Activated T-cell treated with anti-CD3 and anti-CD28 coated beads, Interleukin-2, amount 50 U/mL, for 72 hours (primary cell): ENCODE measurements around the gene MTCH1. TPM values are rescaled to one million over a fixed set of nuclear protein-coding genes. Genes with fewer than 3 reads are reported as not detected.
A peak's percentile ranks its signal among the peaks of the same experiment; 100 is the strongest.

Experiments used
- ATAC-seq, 2 donors: fragments of 150-1000 bp; cut with Tn5 transposase; replicated peaks in 1 of 2; 2 replicates each; pipeline ENCODE4 v1.10.0; 2021; ENCODE audit warnings: moderate library complexity in 2 of 2, mild to moderate bottlenecking in 1 of 2
- DNase-seq, 2 donors: peaks; one replicate each; pipeline ENCODE4 v3.0.0; 2021 to 2022; ENCODE audit warnings: mixed read lengths in 1 of 2
- H3K27ac Mint-ChIP-seq: one replicate; pipeline ENCODE4 v1.8.0; 2022; ENCODE audit warnings: mild to moderate bottlenecking, moderate library complexity, mixed read lengths
- H3K27me3 Mint-ChIP-seq: one replicate; pipeline ENCODE4 v1.8.0; 2022; ENCODE audit warnings: low read depth, mixed read lengths
- H3K36me3 Mint-ChIP-seq, 2 donors: one replicate each; pipeline ENCODE4 v1.8.0; 2022; ENCODE audit warnings: mixed read lengths in 2 of 2, mild to moderate bottlenecking in 1 of 2; ENCODE audit not compliant: insufficient read depth in 2 of 2
- H3K4me1 Mint-ChIP-seq: one replicate; pipeline ENCODE4 v1.8.0; 2022; ENCODE audit warnings: low read depth, mixed read lengths
- H3K4me3 Mint-ChIP-seq, 2 donors: one replicate each; pipeline ENCODE4 v1.8.0; 2022; ENCODE audit warnings: mild to moderate bottlenecking in 2 of 2, mixed read lengths in 2 of 2, moderate library complexity in 2 of 2
- H3K9me3 Mint-ChIP-seq, 2 donors: one replicate each; pipeline ENCODE4 v1.8.0; 2022; ENCODE audit warnings: mixed read lengths in 2 of 2
- total RNA-seq, 2 donors: library from RNA; stranded (reverse); gene quantifications; one replicate each; pipeline ENCODE4 v1.2.3, GENCODE V29; 2022

MTCH1 gene
- total RNA-seq, 2 donors from 2014 or later: 116 to 149 TPM

DNA sequence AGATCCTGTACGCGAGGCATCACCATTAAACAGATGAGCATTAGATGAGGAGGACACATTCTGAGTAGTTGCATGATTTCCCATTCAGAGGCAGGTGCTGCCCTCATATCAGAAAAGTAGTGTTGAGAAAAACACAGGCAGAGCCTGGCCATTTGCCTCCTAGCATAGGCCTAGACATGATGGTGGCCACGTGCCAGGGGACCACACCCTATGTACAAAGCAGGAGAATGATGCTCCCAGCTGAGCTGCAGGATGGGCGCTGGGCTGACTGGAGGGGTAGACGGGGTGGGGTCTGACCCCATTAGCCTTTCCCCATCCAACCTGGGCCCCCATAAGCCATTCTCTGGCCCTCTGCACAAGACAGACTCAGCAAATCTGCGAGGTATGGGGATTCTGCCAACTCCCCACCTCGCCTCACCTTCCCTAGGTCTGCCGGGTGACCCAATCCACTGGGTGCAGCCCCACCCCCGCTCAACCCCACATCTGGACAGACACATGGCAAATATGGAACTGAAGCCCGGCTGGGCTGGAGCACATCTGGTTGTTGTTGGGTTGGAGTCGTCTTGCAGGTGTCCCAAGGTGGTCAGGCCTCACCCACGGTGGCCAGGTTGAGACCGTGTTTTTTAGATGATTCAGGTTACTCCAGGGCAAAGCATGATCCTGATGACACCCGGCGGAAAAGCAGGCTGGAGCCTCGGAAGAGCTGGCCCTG lies 17.6 kb downstream of the MTCH1 start:
- peaks cover 19% of the 10 kb centered on the region for H3K4me1 Mint-ChIP-seq
- H3K27me3 Mint-ChIP-seq: no peaks in the 10 kb centered on the region
- H3K36me3 Mint-ChIP-seq: peaks cover 8 to 17% of the 10 kb centered on the region in 2 donors
- no peak overlapping the region for H3K27ac Mint-ChIP-seq
- DNase-seq (no peak), ATAC-seq (no peak)
- no peak overlapping the region for H3K4me3 Mint-ChIP-seq
- H3K9me3 Mint-ChIP-seq: no peaks in the 10 kb centered on the region

DNA sequence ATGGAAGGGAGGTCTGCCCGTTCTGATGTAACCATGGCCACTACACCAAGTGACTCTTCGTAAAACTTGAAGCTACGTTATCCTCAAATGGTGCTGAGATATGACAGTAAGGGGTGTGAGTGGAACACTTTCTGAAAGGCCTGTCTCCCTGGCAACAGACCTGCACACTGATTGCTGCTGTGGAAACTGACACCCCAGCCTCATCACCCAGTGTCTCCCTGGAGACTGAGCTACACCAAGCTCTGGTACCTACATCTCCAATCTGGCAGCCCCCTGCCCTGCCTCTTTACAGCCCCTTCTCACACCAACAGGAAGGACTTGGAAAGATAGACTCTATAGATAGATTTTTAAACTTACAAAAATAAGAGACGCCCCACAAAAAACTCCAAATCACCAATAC lies 18.2 kb downstream of the MTCH1 start:
- DNase-seq (no peak), ATAC-seq (peak in 1 of 2 donors; percentile 22)
- no peaks in the 10 kb centered on the region for H3K9me3 Mint-ChIP-seq
- H3K27me3 Mint-ChIP-seq: no peaks in the 10 kb centered on the region
- H3K4me3 Mint-ChIP-seq: no peak overlapping the region
- H3K4me1 Mint-ChIP-seq: peaks cover 25% of the 10 kb centered on the region
- H3K27ac Mint-ChIP-seq: no peak overlapping the region
- H3K36me3 Mint-ChIP-seq: peaks cover 8 to 14% of the 10 kb centered on the region in 2 donors

DNA sequence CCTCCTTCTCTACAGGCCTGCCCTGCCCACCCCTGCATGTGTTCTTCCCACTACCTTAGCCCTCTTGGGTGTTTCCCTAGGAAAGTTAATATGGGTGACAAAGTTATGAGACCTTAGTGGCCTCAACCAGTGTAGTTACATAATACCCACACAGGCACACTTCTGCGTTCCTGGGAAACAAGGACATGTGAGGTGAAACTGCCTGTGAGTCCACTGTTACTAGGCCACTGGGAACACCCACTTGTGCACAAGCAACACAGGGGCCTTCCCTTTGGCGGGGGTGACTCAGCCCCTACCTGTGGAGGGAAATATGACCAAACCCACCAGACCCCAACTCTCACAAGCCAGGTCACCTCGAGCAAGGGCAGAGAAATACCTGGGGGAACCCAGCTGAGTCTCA lies 18.7 kb downstream of the MTCH1 start:
- H3K36me3 Mint-ChIP-seq: peaks cover 8 to 11% of the 10 kb centered on the region in 2 donors
- peaks cover 30% of the 10 kb centered on the region for H3K4me1 Mint-ChIP-seq
- DNase-seq (peak in 1 of 2 donors; percentile 30), ATAC-seq (peak; percentile 9 to 28)
- H3K27me3 Mint-ChIP-seq: no peaks in the 10 kb centered on the region
- no peaks in the 10 kb centered on the region for H3K9me3 Mint-ChIP-seq
- no peak overlapping the region for H3K4me3 Mint-ChIP-seq
- H3K27ac Mint-ChIP-seq: peak overlapping the region; percentile 3

DNA sequence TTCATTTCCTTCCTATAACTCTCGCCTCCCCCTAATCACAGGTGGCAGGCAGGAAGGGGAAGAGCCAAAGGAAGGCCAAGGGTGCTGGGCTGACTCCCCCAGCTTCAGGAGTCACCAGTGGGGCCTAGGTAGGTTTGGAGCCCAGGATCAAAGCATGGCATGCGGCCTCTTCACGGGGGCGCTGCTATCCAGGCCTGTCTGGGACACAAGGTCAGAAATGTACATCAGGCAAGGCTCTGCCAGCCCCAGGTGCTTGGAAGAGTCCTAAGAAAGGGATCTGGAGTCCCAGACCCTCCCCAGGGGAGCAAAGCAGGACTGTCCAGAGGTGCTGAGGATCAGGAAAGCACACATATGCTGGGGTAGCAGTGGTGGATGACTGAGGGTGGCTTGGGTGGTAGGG lies 21.1 kb downstream of the MTCH1 start:
- Mint-ChIP-seq H3K9me3 (no peaks in the 10 kb centered on the region), H3K4me1 (peaks cover 51% of the 10 kb centered on the region), H3K36me3 (peaks cover 4 to 10% of the 10 kb centered on the region in 2 donors), H3K27me3 (no peaks in the 10 kb centered on the region), H3K27ac (peak overlapping the region; percentile 50), H3K4me3 (no peak overlapping the region)
- no peak for ATAC-seq
- DNase-seq: no peak

DNA sequence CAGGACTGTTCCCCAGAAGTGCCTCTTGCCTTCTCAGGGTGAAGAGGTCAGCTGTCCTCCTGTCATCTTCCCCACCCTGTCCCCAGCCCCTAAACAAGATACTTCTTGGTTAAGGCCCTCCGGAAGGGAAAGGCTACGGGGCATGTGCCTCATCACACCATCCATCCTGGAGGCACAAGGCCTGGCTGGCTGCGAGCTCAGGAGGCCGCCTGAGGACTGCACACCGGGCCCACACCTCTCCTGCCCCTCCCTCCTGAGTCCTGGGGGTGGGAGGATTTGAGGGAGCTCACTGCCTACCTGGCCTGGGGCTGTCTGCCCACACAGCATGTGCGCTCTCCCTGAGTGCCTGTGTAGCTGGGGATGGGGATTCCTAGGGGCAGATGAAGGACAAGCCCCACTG lies 21.6 kb downstream of the MTCH1 start:
- Mint-ChIP-seq H3K4me3 (no peak overlapping the region), H3K27ac (peak overlapping the region; percentile 3), H3K4me1 (peaks cover 51% of the 10 kb centered on the region), H3K36me3 (peaks cover 2 to 7% of the 10 kb centered on the region in 2 donors), H3K9me3 (no peaks in the 10 kb centered on the region), H3K27me3 (no peaks in the 10 kb centered on the region)
- DNase-seq (no peak), ATAC-seq (no peak)

DNA sequence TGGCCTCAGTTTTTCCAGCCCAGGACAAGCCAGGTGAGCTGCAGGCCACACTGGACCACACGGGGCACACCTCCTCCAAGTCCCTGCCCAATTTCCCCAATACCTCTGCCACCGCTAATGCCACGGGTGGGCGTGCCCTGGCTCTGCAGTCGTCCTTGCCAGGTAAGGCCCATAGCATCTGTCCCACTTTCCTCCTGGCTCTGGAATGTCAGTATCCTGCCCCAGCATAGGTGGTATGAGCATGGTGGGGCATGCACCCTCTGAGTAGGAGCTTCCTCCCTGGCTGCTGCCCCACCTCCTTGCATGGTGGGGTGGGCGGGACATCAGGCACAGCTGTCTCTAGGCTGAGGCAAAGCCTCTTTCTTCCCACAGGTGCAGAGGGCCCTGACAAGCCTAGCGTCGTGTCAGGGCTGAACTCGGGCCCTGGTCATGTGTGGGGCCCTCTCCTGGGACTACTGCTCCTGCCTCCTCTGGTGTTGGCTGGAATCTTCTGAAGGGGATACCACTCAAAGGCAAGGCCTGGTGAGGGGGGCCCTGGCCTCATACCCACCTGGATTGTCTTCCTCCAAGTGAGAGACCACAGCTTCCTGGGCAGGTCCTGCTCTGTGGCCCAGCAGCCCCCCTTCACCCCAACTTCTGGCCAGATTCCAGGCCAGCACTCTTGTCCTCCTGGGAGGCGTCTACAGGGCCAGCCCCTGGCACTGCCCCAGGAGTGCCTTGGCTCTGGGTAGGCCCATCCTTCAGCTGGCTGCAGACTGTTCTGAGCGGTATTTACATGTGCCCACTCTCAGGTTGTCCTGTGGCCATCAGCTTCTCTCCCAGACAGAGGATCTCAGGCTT lies 22.3 kb downstream of the MTCH1 start:
- Mint-ChIP-seq H3K9me3 (no peaks in the 10 kb centered on the region), H3K4me3 (peak overlapping the region; percentile 64 to 76), H3K4me1 (peaks cover 51% of the 10 kb centered on the region), H3K27ac (peak overlapping the region; percentile 19), H3K27me3 (no peaks in the 10 kb centered on the region), H3K36me3 (peaks cover 2 to 5% of the 10 kb centered on the region in 2 donors)
- DNase-seq: no peak
- ATAC-seq: peak; percentile 36 to 44

DNA sequence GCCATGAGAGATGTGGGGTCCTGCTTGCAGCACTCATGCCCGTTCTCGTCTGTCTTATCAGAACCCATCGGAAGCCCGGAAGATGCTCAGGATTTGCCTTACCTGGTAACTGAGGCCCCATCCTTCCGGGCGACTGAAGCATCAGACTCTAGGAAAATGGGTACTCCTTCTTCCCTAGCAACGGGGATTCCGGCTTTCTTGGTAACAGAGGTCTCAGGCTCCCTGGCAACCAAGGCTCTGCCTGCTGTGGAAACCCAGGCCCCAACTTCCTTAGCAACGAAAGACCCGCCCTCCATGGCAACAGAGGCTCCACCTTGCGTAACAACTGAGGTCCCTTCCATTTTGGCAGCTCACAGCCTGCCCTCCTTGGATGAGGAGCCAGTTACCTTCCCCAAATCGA lies 23.1 kb downstream of the MTCH1 start:
- H3K4me3 Mint-ChIP-seq: peak overlapping the region; percentile 64 to 76

DNA sequence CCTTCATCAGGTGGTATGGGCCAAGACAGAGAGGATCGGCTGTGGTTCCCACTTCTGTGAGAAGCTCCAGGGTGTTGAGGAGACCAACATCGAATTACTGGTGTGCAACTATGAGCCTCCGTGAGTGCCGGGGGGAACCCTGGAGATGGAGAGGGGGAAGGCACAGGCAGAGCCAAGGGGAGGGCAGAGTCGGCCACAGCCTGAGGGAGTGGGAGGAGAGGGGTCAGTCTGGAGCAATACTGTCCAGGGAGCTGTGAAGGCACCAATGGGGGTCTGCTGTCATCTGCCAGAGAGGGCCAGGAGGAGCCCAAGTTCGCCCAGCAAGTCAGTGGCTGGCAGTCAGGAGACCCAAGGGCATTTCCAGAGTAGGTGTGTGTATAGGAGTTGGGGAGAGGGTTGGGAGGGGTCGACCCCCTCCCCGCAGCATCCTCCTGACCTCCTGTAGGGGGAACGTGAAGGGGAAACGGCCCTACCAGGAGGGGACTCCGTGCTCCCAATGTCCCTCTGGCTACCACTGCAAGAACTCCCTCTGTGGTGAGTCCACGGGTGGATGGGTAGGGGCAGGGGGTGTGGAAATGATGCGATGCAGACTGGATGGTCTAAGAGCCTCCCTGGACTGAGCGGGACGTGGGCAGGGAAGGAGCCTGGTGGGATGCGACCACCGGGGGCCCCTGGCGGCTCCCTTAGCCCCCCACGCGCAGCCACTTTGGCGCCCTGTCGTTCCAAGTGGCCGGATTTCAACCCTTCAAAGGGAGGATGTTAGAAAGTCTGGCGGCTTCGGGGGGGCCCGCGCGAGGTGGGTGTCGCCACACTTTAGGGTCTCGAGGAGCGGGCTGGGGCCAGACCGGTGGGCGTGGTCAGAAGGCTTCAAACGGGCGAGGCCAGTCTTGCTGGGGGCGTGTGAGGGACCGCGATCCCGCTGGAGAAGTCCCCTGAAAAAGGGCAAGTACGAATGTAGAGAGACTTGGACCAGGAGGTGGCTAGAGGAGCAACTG lies 24.3 kb downstream of the MTCH1 start:
- no peaks in the 10 kb centered on the region for H3K36me3 Mint-ChIP-seq

More for the DNA sequence above, 23.1 kb downstream of the MTCH1 start:
- peaks cover 51% of the 10 kb centered on the region for H3K4me1 Mint-ChIP-seq
- H3K27me3 Mint-ChIP-seq: no peaks in the 10 kb centered on the region
- no peaks in the 10 kb centered on the region for H3K9me3 Mint-ChIP-seq
- DNase-seq (peak; percentile 77 to 82), ATAC-seq (peak; percentile 59 to 70)
- H3K36me3 Mint-ChIP-seq: peaks cover 0 to under 1% of the 10 kb centered on the region in 2 donors
- H3K27ac Mint-ChIP-seq: peak overlapping the region; percentile 84

DNA sequence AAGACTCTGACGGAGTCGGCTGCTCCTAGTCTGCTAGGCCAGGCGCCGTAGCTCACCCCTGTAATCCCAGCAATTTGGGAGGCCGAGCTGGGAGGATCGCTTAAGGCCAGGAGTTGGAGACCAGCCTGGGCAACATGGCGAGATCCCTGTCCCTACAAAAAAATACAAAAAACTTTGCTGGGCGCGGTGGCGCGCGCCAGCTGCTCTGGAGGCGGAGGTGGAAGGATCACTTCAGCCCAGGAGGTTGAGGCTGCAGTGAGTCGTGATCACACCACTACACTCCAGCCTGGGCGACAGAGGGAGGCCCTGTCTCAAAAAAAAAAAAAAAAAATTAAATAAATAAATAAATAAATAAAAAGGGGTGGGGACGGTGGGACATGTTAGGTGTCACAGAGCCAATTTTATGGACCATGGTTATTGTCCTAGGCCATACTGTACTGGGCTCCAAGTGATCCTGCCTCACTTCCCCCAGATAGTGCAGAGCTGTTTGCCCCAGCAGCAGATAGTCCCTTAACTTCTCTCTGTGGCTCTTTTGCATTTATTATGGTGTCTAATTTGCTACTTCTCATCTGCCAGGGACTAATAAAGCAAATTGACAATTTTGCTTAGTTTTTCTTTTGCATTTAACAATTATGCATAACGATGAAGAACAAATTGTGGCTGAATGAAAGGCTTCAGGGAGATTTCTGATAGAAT lies 26.3 kb downstream of the MTCH1 start:
- no peaks in the 10 kb centered on the region for H3K9me3 Mint-ChIP-seq
- ATAC-seq (no peak), DNase-seq (no peak)
- peaks cover 69% of the 10 kb centered on the region for H3K4me1 Mint-ChIP-seq
- H3K36me3 Mint-ChIP-seq: no peaks in the 10 kb centered on the region
- H3K4me3 Mint-ChIP-seq: no peak overlapping the region
- no peak overlapping the region for H3K27ac Mint-ChIP-seq
- H3K27me3 Mint-ChIP-seq: no peaks in the 10 kb centered on the region

More for the DNA sequence above, 24.3 kb downstream of the MTCH1 start:
- Mint-ChIP-seq H3K9me3 (no peaks in the 10 kb centered on the region), H3K27me3 (no peaks in the 10 kb centered on the region), H3K4me1 (peaks cover 58% of the 10 kb centered on the region), H3K4me3 (peak overlapping the region in 1 of 2 donors; percentile 76), H3K27ac (no peak overlapping the region)
- DNase-seq (no peak), ATAC-seq (no peak)

DNA sequence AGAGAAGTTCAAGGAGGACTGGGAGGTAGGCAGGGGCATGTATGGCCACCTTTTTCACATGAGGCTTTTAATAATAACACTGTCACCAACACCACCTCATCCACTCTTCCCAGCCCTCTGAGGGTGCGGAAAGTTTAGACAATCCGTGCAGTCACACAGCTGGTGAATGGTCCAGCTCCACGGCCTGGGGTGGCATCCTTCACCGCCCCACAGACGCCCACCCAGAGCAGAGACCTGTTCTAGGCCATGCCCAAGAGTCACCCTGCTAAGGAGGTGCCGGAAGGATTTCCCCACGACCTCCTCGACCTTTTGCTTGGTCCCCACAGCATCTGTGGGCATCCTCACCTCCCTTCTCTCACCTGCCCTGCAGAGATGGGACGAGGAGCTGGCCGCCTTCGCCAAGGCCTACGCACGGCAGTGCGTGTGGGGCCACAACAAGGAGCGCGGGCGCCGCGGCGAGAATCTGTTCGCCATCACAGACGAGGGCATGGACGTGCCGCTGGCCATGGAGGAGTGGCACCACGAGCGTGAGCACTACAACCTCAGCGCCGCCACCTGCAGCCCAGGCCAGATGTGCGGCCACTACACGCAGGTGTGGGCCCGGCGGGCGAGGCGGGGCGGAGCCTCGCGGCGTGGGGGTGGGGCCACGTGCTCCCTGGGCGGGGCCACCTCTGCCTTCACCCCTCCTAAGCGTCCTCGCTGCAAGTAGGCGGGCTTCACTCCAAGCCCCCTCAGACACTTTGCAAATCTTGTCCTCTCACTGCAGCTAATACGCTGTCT lies 27.0 kb downstream of the MTCH1 start:
- Mint-ChIP-seq H3K4me1 (peaks cover 72% of the 10 kb centered on the region), H3K27me3 (no peaks in the 10 kb centered on the region), H3K4me3 (no peak overlapping the region), H3K9me3 (no peaks in the 10 kb centered on the region), H3K27ac (no peak overlapping the region), H3K36me3 (no peaks in the 10 kb centered on the region)
- DNase-seq (no peak), ATAC-seq (no peak)

DNA sequence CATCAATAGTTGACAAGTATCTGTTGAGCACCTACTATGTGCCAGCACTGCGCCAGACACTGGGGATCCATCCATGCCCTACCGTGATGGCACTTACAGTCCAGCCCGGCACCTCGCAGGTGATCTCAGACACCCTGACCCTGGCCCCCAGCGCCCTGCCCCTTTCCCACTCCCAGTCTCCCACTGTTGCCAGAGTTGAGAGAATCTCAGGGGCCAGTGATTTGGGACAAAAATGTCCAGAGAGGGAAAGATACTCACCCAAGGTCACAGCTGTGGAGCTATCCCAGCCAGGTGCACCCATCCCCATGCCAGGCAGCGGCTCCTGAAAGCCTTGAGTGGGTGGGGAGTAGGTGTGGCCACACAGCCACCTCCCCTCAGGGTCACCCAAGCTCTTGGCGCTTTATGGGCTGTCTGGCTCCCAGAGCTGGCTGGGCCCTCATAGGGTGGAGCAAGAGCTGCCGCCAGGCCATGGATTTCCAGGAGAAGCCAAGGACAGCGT lies 28.2 kb downstream of the MTCH1 start:
- ATAC-seq: no peak
- no peak for DNase-seq
- no peaks in the 10 kb centered on the region for H3K36me3 Mint-ChIP-seq
- H3K4me3 Mint-ChIP-seq: no peak overlapping the region
- no peaks in the 10 kb centered on the region for H3K27me3 Mint-ChIP-seq
- H3K27ac Mint-ChIP-seq: no peak overlapping the region
- no peaks in the 10 kb centered on the region for H3K9me3 Mint-ChIP-seq
- peaks cover 67% of the 10 kb centered on the region for H3K4me1 Mint-ChIP-seq
